Activated CD8-positive, alpha-beta memory T cell treated with anti-CD3 and anti-CD28 coated beads, Interleukin-2, amount 50 U/mL, for 48 hours (primary cell): Measurements from ENCODE around the gene SCO1.
"Not testable (repeated sequence)": the region's sequence is repeated elsewhere in the genome, so short reads cannot be mapped to it uniquely, and the experiment has no call there.

Experiments
- DNase-seq: peaks from one replicate; pipeline ENCODE4 v3.0.0-alpha.2; 2020

The SCO1 gene

DNA sequence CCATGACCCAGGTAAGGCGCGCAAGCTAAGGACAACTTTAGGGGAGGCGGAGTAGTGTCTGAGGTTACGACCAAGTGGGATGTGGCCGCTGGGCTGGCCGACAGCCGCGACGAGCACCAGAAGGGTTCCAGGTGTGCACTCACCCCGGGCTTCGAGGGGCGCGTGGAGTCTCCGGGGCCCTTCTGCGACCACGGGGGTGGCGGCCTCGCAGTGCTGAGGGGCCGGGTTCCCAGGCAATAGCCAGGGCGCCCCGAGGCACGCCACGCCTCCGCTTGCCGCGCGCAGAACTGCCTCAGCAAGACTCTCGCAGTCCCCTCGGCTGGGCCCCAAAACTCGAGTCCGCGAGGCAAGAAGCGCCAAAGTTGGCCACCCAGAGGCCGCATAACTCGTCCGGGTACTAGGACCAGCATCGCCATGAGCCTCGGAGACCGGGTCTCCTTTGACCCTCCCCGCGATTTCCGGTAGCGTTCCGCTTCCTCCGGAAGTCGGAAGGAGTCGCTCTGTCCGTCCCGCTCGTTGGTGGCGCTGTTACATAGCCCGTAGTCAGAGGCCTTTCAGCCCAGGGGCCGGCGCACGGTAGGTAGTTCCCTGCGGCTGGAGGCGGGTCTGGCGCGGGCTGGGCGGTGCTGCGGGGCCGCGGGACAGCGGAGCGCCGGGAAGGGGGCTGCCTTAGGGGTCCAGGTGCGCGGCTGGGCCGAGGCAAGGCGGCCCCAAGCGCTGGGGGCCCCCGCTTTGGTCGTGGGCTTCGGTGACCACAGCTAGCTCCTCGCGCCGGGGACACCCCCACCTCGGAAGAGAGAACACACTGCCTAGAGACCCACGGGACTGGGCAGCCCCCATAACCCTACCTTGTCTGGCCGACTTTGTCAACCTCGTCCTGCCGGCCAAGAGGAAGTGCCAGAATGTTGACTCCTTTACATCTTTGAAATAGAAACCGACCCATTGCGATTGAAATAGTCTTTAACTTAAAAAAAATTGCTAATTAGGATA lies at the start of gene SCO1, which contains the start of gene ADPRM:
Gene SCO1 (minus strand): TSS at position 442 of the 990 bp plus-strand sequence. CDS start 26 bp downstream, at position 416.
Gene ADPRM (plus strand): TSS at position 503 of the 990 bp plus-strand sequence. CDS start 7,333 bp downstream, outside the sequence.
- DNase-seq = peak; percentile 93

DNA sequence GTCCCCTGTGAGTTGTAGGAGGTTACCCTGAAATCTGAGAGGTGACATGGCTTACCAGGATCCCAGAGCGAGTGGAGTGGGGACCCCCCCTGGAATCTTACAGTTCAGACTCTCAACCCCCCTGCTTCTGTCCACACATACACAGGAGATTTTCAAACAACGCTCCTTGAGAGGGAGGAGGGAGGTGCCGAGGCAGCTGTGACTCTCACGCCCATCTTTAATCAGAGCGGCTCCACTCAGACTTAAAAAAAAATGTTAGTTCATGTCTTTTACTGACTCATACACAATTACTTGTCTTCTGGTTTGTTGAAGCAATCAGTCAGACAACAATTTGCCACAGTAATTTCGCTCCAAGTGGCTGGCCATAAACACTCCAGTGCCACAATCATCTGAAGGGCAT lies 47.9 kb upstream of the SCO1 start:
- DNase-seq = no peak

DNA sequence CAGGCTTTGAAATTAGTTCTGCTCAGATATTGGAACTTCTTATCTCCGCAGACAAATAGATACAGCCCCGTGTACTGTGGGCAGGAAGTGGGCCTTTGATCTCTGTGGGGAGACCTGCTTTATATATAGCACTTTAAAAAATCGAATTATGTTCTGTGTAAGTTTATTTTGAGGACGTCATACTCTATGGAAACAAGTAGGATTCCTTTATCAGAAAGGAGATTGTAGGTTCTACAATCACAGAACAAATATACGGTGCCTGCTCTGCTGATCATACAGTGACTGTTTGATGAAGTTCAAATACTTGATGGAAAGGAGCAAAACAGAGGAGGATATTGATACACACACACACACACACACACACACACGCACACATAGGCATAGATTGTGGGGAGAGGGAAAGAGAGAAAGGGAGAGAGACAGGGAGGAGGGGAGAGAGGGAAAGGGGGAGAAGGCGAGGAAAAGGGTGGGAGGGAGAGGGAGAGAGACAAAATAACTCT lies 47.2 kb upstream of the SCO1 start:
- DNase-seq = no peak

DNA sequence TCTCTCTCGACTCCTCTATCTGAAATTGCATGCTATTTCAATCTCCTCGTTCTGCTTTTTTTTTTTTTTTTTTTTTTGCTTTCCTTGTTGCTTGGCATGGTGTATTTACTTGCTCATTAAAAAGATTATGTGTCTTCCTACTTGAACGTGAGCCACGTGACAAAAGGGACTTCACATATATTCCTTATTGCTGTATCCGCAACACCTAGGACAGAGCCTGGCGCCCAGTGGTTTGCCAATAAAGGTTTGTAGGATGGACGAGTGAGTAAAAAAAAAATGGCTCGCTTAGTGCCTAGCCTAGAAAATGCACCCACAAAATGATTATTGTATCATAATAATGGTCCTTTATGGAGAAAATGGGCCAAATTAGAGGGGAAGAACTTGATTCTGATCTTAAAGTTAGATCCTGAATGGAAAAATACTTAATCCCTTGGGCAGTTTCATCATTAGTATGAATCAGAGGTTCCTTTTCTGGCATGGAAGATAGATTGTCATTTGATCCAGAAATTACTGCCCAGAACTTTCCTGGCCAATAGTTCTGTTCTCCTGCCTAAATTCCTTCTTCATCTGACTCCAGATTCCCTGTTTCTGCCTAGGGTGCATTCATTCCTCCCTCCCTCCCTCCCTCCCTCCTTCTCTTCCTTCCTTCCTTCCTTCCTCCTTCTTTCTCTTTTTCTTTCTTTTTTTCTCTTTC lies 46.1 kb upstream of the SCO1 start:
- no peak for DNase-seq

DNA sequence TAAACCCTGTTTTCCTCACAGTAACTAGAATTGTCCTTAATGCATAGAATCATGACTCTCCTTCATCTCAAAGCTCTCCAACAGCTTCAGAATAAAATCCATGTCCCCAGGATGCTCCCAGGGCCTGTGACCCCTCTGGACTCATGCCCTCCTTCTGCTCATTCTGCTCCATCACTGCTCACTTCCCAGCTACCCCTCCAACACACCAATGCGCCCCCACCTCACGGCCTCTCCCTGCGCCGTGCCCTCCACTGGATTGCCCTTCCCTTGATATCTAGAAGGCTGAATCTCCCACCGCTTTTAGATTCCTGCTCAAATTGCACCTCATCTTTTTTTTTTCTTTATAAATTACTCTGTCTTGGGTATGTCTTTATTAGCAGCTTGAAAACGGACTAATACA lies 45.1 kb upstream of the SCO1 start:
- DNase-seq = no peak

DNA sequence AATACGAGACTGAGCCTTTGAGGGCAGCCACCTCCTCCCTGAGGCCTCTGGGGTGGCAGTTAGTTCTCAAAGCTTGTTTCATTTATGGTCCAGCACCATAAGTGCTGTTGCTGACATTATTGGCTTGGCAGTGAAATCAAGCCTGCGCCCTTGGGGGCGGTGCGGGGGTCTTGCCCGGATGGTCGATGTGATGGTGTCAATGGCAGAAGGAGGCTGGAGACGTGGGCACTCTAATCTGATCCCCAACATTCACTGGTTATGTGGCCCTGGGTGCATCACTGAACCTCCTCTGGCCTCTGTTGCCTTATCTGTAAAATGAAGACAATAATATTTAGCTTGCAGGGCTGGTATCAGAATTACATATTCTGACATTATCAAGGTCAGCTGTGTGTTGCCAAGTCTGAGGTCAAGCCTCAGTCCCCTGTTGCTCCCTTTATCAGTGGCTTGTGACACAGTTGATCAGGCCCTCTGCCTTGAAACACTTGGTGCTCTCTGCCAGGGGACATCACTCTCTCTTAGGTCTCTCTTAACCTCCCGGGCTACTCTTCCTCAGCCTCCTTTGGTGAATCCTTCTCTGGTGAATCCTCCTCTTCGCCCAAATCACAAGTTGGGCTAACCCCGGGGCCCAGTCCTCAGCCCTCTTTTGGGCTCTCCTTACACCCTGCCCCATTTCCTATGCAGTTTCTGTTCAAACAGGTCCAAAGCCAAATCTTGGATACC lies 44.2 kb upstream of the SCO1 start:
- no peak for DNase-seq

DNA sequence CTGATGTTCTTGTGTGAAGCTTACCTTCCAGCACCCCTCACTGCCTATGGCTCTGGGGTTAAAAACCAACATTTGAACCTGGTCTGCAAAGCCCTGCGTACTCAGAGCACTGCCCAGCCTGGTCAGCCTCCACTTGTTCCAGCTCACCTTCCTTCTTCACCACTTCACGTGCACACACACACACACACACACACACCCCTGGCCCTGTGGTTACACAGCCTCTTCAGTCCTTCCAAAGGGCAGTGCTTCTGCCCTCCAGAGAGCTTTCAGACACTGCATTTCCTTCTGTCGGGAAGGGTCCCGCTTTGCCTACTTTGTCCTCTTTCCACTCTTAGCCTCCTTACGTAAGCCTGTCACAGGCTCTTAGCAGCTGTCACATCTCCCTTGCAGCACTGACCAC lies 42.1 kb upstream of the SCO1 start:
- DNase-seq = peak; percentile 20

DNA sequence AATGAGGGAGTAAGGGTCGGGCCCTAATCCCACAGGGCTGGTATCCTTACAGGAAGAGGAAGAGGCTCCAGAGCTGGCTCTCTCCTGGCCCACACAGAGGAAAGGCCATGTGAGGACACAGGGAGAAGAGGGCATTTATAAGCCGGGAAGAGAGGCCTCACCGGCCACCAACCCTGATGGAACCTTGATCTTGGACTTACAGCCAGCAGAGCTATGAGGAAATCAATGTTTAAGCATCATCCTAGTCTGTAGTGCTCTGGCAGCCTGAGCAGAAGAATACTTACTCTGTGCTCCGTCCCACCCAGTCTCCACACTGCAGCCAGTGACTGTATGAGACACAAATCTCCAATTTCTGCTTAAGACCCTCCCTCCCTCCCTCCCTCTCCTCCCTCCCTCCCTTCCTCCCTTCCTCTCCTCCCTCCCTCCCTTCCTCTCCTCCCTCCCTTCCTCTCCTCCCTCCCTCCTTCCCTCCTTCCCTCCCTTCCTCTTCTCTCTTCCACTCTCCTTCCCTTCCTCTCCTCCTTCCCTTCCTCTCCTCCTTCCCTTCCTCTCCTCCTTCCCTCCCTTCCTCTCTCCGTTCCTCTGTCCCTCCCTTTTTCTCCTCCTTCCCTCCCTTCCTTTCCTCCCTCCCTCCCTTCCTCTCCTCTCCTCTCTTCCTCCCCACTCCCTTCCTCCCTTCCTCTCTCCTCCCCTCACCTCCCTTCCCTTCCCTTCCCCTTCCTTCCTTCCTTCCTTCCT lies 41.4 kb upstream of the SCO1 start:
- DNase-seq = no peak

DNA sequence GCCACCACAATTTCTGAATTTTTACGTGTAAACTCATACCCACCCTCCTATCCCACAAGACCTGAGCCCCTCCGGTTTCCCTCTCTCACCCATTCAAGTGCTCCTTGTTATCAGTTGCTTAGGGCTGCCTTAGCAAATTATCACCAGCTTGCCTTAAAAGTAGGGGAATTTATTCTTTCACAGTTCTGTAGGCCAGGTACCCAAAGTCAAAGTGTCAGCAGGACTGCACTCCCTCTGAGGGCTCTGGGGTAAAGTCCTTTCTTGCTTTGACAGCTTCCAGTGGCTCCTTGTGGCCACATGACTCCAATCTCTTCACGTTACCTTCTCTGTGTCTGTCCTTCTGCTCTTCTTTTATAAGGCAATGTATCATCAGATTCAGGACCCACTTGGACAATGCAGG lies 40.4 kb upstream of the SCO1 start:
- DNase-seq = peak; percentile 20

DNA sequence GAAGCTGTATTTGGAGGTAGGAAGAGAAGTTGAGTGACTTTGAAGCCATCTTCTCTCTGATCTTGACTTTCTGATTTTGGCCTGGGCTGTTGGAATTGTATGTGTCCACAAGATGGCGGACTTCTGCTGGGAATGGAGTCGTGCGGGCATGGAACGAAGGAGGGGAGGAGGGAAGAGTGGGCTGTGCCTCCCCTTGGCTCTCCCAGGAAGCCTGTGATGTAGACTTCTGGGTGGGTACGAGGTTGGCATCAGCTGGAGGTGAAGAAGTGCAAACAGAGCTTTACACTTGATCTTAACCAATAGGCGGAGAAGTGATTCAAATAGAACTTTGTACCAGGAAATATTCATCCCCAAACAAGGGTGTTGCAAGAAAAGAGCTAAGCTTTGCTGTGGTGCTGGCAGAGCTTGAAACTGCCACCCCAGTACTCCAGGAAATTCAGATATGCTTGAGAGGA lies 39.9 kb upstream of the SCO1 start:
- peak; percentile 57 for DNase-seq

DNA sequence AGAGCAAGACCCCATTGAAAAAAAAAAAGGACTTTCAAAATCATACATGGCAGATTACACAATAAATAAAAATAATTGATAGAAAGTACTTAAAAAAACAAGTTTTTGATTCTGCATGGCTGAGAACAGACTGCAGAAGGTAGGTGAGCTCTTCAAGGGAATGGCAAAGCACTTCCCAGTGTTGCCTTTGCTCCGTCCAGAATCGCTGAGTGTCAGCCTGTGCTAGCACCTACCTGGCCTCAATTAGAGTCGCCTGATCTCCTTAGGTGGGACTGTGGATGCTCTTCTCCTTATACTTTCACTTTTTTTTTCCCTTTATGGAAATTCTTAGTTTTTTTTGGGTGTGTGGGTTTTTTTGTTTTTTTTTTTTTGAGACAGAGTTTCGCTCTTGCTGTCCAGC lies 38.5 kb upstream of the SCO1 start:
- peak; percentile 23 for DNase-seq

DNA sequence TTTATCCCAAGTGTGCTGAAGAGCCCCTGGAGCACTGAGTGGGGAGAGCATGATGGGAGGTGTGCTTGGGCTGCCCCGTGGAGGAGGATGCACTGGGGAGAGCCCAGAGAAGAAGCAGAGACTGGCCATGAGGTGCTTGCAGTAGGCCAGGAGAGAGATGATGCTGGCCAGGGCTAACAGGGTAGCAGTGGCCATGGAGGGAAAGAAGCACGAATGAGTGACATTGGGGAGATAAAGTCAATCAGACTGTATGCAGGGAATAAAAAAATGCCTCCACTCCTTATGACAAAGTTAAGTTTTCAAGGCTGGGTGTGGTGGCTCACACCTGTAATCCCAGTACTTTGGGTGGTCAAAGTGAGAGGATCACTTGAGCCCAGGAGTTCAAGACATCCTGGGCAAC lies 37.9 kb upstream of the SCO1 start:
- DNase-seq = no peak

DNA sequence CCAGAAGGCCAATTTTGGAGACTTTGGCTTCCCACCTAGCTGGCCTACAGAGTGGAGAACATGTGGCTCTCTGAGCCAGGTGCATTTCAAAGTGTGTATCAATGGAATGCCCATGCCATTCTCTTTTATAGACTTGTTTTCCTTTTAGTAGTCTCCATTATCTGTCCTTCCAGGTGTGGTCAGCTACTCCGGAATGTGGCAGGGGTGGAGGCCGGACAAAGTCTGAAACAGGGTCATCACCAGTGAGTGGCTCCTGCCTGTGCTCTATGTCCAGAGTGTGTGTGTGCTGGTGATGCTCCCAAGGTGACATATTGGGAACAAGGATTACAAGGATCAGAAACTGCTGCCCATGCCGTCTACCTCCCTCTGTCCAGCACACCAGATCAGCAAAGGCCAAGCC lies 36.3 kb upstream of the SCO1 start:
- no peak for DNase-seq

DNA sequence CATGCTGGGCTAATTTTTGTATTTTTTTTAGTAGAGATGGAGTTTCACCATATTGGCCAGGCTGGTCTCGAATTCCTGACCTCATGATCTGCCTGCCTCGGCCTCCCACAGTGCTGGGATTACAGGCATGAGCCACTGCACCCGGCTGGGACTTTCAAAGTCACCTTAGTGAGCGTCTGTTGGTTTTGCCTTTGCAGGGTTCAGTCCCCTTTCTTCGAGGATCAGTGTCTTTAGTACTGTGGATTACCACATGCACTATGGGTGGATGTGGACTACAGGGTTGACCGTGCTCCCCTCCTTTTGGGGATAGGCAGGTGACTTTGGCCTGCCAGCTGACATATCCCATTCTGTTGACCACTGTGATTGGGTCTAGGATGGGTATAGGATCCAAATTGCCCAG lies 34.8 kb upstream of the SCO1 start:
- peak; percentile 22 for DNase-seq

DNA sequence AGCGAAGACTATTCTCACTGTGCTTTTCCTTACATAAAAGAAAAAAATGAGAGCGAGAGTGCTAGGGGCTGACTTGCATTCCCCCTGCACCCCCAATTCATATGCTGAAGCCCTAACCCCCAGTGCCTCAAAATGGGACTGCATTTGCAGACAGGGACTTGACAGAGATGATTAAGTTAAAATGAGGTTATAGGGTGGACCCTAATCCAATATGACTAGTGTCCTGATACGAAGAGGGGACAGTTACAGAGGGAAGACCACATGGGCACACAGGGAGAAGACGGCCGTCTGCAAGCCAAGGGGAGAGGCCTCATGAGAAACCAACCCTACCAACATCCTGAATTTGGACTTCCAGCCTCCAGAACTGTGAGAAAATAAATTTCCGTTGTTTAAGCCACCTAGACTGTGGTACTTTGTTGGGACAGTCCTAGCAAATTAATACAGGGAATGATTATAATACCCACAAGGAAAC lies 34.1 kb upstream of the SCO1 start:
- no peak for DNase-seq

DNA sequence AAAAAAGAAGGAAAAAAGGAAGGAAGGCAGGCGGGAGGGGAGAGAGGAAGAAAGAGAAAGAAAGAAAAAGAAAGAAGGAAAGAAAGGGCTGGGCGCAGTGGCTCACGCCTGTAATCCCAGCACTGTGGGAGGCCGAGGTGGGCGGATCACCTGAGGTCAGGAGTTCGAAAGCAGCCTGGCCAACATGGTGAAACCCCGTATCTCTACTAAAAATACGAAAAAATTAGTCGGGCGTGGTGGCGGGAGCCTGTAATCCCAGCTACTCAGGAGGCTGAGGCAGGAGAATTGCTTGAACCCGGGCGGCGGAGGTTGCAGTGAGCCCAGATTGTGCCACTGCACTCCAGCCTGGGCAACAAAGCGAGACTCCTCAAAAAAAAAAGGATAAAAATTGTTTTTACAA lies 32.9 kb upstream of the SCO1 start:
- DNase-seq = not testable (repeated sequence)

DNA sequence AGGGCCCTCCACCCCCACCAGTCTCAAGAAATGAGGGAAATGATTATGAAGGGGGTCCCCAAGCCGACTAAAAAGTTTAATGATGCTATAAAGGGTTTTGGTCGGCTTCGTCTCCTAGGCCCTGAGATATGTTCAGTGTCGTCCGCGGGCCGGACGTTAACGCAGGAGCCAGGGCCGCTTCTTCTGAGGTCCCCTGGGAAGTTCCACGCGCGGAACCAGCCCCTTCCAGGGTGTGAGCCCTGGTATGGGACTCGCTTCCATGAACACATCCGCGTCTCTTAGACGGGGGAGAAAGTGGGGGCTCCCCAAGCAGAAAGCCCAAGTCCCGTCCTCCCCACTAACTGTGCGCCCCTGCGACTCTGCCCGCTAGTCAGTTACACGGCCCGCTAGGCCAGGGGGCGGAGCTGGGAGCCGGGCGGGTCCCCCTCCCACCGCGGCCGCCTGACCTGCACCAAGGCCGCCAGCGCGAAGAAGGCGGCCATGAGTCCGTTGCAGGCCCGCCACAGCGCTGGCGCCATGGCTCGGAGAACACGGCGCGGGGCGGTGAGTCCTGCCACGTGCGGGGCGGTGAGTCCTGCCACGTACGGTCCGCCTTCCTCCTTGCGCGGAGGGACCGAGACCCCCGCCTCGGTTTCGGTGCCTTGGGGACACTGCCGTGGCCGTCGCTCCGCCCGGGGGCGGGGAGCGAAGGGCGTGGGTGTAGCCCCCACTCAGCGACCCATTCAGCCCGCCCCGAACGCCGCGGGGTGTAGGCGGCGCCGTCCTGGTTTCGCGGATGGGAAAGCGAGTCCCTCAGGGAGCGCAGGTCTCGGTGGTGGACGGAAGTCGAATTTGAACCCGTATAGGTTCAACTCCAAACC lies 32.2 kb upstream of the SCO1 start, which contains the start of gene TMEM220:
Gene TMEM220 (minus strand): TSS at position 690 of the 860 bp plus-strand sequence. CDS start 172 bp downstream, at position 518.
- peak; percentile 73 for DNase-seq

DNA sequence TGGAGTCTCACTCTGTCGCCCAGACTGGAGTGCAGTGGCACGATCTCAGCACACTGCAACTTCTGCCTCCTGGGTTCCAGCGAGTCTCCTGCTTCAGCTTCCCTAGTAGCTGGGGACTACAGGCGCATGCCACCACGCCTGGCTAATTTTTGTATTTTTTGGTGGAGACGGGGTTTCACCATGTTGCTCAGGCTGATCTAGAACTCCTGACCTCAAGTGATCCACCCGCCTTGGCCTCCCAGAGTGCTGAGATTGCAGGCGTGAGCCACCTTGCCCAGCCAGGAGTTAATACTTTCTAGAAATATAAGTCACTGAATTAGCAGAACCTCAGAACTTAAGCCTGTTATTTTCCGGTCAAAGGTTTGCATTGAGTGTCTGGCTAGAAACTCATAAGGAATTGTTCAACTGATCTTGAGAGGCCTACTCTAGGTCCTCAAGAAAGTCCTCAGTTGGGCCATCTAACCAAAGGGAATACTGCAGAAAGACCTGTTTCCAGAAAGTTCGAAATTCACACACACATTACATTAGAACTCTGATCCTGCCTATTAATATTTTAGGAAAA lies 31.1 kb upstream of the SCO1 start:
- no peak for DNase-seq

DNA sequence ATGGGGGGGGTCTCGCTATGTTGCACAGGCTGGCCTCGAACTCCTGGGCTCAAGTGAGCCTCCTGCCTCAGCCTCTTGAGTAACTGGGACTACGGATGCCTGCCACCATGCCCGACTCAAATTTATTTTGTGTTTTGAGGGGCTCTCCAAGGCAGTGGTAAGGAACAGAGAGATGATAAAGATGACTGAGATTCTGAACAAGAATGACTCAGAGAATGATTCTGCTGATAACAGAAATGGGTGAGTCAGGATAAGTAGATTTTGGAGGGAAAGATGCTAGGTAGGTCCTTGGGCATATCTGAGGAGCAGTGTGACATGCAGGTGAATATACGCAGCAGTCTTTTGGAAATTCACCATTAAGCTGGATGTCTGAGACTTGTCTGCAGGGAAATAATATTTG lies 29.9 kb upstream of the SCO1 start:
- no peak for DNase-seq

DNA sequence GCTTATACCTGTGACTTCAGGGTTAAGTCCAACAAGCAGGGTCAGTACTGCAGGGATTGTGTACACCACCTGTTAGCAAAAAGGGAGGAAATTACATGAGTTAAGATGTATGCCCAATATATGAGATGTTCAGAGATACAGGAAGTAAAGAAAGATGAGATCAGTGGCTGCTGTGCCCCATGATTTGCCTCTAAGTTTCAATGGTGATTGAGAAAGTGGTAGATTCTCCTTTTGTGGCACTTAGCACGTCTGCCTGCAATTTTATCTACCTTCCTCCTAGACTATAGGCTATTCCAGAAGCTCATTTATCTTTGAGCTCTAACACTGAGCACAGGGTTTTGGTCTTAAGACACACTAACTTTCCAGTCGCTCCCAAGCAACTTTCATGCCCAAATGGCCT lies 28.9 kb upstream of the SCO1 start:
- DNase-seq = no peak

DNA sequence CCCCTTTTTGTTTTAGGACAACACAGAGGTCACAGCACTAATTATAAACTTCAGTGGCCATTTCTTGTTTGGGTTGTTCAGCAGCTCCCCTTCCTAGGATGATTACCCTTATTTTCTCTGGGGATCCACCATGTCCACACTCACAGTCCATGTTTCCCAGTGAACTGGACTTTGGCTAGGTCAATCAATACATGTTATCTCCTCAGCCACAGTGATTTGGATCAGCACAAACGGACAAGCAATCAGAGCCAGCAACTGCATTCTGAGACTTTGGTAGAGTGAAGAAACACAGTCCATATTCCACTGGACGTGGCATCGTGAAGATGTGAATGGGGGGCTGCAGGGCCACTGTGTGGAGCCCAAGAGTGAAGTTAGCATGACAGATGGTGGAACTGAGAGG lies 27.9 kb upstream of the SCO1 start:
- DNase-seq = no peak
